ENCODE measurements around the gene AHDC1. TPM values are rescaled to one million over a fixed set of nuclear protein-coding genes. Genes with fewer than 3 reads are reported as not detected.
"Not testable (repeated sequence)": the region's sequence is repeated elsewhere in the genome, so short reads cannot be mapped to it uniquely, and the experiment has no call there.

Gene AHDC1
- total RNA-seq, 1 donor from 2014 or later: 15.4 TPM

DNA sequence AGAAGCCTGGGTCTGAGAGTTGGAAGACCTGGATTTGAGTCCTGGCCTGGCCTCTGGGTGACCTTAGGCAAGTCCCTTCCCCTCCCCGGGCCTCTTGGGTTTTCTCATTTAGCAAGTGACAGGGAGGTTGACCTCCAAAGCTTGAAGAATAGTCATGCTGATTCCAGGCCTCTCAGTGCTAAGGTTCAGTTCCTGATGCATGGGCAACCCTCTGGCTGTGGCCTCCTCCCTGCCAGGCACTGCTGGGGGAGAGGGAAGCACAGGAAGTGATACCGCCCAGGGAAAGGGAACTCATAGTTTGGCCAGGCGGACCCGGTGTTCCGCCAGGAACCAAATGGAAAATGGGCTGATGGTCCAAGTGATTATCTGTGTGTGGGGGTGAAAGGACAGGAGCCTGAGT lies 90.4 kb downstream of the AHDC1 start:
- DNase-seq (ENCODE audit: low read depth): no peak

DNA sequence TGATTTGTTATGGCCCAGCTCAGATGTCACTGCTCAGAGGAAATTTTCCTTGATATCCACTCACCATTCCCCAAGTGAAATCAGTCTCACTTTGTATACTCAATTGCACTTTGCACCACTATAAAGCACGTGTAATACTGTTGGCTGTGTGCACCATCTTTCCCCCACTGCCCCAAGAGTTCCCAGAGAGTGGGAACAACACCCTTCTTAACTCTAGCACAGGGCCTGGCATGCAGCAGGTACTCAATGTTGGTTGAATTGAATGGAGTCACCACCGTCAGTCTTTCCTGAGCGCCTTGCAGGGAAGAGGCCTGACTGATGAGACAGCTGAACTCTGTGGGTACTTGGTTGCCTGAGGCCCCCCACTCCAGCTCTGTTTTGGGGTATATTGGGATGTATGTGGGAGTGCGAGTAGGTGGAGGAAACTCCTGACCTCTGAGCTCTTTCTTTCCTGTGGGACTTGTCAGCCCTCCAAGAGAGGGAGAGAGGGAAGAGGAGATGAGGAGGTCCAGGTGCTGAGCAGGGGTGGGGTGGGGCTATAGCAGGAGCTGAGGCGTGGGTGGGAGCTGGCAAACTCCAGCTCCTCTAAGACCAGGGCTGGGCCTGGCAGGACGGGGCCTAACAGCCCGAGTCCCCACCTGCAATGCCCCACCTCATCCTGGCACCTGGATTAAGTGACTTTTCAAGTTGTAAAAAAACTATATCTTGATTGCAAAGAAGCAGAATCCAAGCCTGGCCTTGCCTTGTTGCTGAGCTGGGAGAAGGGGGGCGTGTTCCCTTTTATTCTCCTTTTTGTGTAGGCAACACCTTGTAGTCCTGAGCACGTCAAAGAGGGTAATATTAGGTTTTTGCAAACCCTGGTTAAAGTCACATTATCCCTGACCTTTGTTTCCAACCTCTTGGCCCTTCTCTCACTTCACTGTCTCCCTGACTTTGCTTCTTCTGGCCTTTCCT lies 94.5 kb downstream of the AHDC1 start:
- no peak for DNase-seq (ENCODE audit: low read depth)

DNA sequence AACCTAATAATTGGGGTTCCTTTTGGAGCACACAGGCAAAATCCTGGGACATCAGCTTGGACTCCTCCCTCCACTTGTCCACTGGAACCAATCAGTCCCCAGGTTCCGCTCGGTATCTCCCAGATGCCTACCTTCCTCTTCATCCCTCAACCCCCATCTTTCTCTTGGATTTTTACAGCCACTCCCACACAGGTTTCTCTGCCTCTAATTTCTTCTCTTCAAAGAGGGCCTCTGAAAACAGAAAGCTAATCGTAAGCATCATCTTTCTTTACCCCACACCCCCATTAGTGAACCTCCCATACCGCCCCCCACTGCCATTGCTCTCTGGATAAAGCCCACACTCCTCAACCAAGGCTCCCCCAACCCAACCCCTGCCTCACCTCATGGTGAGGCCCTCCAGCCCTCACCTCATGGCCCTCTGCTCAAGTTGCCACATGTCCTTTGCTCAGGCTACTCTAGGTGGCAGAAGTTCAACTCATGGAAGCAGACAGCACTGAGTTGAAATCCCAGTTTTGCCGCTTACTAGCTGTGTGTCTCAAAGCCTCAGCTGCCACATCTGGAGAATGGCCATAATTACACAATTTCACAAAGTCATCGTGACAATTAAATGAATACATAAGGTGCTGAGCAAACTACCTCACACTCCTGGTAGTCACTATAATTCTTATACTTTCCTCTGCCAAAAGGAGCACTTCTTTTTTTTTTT lies 95.8 kb downstream of the AHDC1 start:
- DNase-seq (ENCODE audit: low read depth): no peak

DNA sequence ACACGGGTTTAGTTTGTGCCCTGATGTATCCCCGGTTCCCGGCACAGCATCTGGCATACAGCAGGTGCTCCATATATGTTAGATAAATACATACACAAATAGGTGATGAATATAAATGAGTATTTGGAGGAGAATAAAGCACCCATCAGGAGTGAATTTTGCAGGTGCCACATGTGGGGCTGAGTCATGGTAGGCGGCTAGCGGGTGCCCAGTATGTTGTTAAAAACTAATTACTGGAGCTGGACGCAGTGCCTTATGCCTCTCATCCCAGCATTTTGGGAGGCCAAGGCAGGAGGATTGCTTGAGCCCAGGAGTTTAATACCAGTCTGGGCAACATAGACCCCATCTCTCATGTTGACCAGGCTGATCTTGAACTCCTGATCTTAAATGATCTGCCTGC lies 97.2 kb downstream of the AHDC1 start:
- DNase-seq (ENCODE audit: low read depth): no peak

DNA sequence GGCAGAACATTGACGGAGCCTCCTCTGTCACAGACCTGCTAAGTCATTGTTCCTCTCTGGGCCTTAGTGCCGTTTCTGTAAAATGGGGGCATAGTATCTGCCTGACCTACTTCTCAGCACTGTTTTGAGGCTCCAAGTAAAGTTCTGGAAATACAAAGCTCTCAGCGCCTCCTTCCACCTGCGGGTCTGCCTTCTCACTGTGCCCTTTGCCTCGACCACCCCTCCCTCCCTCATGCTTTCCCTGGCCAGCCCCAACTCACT lies 98.6 kb downstream of the AHDC1 start:
- DNase-seq (ENCODE audit: low read depth): no peak

DNA sequence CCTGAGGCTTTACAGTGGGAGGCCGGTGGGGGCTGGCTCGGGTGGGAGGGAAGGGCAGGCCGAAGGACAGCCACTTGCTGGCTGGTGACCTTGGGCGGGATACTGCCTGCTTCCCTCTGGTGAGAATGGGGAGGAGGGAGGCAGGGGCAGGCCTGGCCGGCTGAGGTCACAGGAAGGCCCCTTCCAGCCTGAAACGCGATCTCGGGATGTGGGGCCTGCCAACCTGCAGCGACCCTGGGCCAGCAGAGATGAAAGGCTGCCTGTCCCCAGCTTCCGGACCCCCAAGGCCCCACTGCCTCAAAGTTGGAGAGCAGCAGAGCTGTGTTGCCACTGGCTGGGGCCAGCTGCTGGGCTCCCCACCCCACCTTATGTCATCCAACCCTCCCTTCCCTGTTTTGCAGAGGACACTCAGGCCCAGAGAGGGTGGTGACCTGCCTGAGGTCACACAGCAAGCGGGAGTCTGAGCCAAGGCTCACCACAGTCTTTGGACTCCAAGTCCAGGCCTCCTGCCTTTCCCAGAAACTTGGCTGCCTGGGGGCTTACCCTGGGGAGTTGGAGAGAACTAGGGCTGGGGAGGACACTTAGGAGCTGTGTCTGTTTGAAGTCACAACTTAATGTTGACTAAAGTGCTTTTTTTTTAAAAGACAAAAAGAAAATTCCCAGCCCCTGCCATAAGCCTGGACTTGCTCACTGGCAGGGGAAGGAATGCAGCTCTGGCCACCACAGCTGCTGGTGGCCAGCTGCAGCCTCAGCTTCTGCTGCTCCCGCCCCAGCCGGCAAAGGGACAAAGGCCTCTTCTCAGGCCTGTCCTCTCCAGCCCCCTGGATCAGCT lies 99.1 kb downstream of the AHDC1 start:
- DNase-seq (ENCODE audit: low read depth): no peak

DNA sequence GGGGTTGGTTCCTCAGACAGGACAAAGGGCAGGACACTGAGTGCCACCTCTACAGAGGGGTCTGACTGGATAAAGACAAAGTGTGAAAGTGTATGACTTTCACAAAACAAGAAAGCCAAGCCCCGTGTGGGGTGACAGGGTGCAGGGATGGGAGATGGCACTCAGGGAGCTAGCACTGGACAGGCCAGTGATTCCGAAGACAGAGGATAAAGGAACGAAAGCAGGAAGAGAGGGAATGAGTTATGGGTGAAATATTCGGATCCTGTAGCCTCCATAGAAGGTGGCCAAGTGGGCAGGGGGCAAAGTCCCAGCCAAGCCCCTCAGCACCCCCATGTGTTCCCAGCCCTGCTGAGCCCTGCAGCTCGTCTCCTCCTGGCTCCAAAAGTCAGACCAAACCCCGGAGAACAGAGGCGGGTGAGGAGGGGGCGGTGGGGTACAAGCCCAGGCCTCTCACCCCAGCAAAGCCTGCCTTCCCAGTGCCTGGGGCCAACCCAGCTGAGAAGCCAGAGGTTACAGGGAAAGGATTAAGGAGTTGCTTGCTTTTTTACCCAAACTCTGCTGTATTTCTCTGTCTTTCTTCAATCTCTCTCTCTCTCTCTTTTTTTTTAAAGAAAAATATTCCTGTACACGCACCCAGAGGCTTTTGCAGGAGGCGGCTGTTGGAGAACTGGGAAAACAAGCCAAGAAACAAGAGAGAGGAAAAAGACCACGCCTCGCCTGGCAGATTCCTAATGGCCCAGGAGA lies 99.9 kb downstream of the AHDC1 start:
- DNase-seq (ENCODE audit: low read depth): no peak

DNA sequence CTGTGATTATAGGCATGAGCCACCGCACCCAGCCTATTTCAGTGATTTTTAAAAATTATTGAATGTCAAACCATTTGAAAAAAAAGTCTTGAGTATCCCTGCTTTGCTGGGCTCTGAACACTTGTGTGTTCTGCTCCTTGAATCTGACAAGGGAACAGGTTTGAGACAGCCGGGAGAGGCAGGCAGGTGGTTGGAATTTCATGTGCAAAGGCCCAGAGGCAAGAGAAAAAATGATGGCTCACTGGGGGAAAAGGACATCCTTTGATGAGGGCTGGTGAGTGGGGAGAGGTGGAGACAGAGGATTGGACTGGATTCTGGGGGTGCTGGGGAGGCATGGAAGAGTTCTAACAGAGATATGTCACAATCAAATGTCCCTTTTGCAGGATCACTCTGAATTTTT lies 100.9 kb downstream of the AHDC1 start:
- no peak for DNase-seq (ENCODE audit: low read depth)

DNA sequence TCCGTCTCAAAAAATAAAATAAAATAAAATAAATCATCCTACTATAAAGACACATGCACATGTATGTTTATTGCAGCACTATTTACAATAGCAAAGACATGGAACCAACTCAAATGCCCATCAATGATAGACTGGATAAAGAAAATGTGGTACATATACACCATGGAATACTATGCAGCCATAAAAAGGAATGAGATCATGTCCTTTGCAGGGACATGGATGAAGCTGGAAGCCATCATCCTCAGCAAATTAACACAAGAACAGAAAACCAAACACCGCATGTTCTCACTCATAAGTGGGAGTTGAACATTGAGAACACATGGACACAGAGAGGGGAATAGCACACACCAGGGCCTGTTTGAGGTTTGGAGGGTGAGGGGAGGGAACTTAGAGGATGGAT lies 102.8 kb downstream of the AHDC1 start:
- not testable (repeated sequence) for DNase-seq (ENCODE audit: low read depth)

DNA sequence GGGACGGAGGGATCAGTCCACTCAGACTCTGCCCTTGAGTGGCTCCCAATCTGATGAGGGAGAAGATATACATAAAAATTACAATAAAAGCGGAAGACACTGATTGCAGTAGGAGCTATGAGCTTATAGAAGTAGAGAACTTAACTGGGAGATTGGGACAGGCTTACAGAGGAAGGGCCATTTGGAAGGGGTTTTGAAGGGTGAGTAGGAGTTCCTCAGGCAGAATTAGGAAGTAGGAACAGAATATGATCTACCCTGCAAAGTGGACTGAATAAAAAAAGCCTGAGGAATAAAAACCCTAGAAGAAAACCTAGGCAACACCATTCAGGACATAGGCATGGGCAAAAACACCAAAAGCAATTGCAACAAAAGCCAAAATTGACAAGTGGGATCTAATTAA lies 104.8 kb downstream of the AHDC1 start:
- DNase-seq (ENCODE audit: low read depth): no peak

DNA sequence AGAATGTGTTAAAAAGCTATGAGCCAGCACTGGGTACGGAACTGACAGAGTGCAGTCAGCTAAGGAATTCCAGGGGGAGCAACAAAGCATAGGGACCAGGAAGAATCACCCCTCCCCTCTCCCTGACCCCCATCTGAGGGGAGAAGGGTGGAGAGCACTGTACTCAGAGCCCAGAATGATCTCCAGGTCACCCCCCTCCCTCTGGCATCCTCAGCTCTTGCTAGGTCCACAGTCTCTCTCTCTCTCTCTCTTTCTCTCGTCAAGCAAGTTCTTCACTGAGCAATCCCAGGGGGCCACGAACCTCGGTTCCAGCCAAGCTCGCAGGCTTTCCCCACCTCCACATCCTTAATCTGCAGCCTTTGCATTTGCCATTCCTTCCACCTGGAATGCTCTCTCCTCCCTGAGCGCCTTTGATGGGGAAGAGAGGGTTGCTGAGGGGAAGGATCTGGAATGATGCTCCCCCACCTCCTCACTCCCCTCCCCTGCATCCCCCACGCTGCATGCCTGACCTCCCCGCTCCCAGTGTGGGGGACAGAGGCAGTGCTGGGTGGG lies 107.3 kb downstream of the AHDC1 start:
- peak; percentile 16 for DNase-seq (ENCODE audit: low read depth)

DNA sequence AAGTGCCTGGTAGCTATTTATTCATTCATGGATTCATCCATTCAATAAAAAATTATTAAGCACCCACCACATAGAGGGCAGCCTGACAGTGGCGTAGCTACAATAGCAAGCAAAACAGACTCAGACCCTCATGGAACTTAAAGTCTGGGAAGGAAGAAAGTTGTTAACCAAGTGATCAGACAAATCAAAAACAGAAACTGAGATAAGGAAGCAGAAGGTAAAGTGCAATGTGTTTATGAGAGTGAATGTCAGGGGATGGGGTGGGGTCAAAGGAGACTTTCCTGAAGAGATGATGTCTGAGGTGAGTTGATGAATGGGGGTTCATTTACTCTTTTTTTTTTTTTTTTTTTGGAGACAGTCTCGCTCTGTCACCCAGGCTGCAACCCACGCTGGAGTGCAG lies 111.1 kb downstream of the AHDC1 start:
- DNase-seq (ENCODE audit: low read depth): no peak

DNA sequence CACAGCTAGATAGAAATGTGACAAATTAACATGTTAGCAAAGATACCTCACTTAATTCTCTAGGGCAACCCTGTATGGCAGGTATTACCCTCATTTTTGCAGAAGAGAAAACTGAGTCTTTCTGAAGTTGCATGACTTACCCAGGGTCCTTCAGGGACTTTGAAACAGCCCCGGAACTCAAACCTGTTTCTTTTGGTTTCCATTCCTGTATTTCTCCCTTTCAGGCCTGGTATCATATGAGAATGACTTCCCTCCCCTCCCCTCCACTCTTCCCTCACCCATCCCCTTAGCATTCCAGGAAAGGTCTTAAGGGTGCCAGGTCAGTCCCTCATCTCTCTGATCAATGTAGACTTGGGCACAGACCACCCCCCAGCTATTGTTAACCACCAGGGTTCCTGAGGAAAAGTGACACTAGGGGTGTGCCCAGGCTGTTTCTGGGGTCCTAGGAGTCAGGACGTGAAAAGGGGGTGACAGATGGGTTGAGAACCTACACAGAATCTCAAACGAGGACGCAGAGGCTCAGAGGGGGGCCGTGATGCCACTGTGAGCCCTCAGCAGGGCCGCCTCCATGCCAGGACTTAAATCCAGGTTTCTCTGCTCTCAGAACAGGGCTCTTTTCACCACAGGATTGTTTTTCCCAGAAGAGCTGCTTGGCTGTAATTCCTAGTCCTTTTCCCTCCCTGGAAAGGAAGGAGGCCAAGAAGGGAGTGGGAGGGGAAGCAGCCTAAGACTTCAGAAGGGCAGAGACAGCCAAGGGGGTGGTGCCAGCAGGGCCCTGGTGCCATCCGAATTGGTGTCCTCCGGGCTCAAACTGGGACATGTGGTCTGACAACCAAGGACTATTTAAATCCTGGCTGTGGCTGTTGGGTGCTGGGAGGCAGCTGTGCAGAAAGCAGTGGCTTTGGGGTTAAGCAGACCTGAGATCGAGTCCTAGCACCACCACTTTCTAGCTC lies 111.9 kb downstream of the AHDC1 start:
- DNase-seq (ENCODE audit: low read depth): no peak

DNA sequence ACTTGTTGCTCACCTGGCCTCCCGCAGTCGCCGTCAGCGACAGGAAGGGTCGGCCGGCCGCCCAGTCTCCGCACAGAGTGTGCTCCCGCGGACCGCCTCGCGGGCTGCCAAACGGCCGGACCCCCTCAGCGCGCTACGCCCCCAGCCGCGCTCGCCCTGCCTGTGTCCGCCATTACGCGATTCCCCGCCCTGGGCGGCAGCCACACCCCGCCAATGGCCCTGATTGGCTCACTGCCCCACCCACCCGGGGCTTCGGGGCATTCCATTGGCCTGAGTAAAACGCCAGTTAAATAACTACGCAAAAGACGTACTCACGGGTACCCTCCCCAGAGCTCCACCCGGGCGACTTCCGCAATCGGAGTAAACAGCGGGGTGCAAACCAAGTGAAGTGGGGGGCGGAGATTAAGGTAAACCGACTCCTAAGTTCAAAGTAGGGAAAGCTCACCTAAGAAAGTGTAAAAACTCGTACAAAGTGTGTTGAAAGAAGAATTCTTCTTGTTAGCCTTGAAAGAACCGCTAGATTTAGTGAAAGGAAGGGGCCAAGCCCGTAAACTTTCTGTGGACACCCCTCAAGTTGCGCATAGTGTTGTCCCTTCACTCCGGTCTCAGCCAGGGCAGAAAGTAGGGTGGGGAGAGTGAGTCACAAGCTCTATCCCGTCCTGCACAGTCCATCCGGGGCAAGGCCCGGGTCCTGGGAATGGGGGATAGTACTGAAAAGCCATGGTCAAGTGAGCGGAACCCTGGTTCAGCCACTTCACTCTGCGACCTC lies 113.8 kb downstream of the AHDC1 start, which contains the start of gene WASF2:
TSS of gene WASF2 (minus strand) at position 195 of the 769 bp plus-strand sequence. CDS start 61,277 bp downstream, outside the sequence.
- DNase-seq (ENCODE audit: low read depth): peak; percentile 91

DNA sequence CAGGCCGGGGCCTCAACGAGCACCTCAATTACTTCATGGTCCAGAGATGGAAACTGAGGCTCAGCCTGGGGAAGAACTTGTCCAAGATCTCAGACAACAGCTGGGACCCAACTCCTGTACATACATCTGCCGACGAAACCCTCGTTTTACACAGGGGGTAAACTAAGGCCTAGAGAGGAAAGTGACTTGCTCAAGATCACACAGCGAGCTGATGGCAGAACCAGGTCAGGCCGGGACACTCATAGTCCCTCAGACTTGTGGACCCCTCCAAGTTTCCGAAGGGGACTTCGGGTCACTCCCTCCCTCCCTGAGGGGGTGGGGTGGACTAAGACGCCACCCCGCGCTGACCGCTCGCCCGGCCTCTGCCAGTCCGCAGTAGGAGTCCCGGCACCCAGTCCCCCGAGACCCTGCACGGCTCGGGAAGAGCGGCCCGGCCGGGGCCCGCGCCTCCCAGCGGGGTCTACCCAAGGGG lies 114.4 kb downstream of the AHDC1 start:
- peak; percentile 9 for DNase-seq (ENCODE audit: low read depth)

DNA sequence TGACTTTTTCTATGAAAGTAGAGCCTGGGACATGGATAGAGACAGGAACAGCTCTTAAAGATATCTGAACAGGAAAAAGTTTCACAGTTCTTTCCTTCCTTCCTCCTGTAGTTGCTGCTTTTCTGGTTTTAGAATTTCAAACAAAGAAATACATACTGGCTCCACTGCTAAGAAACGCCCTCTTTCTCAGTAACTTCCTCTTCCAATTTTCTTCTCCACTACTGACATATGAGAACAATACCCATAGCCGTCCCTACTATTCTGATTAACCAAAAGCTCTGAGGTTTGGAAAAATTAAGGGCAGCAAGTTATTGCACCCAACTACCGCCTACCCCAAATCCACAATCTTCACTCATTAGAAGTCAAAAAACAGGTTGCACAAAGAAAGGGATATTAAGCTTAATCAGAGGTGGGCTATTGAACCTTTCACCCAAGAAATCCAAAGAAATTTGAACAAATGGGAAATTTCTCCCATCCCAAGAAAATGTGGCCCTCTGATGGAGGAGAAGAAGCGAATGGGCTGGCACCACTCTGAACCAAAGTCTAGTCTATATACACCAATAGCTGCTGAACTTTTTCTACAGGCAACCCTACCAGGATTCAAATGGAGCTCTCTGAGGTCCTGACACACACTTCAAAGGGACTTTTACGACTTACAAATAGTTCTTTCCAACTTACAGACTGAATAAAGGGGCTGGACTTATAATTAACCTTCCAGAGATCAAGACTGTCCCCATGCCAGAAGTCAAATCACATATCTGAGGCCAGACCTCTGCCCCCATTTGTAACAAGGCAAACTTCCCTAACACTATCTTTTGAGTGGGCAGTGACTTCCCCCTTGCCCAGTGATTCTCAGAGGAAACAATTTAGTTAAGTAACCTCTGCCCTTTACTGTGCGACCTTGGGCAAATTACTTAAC lies 115.7 kb downstream of the AHDC1 start:
- peak; percentile 63 for DNase-seq (ENCODE audit: low read depth)

DNA sequence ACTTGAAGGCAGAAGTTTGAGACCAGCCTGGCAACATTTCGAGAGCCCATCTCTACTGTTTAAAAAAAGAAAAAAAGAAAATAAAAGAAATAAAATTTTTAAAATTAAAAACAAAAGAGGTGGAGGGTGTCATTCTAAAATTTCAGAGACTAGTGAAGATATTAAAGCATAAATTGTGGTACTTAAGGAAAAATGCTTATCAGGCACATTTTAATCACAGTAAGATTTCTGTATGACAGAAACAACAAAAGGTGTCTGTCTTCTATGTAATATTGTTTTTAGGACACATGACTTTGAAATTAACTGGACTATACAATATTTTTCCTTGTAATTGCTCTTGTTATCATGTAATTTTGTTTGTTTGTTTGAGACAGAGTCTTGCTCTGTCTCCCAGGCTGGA lies 118.6 kb downstream of the AHDC1 start:
- DNase-seq (ENCODE audit: low read depth): no peak

All from renal cortical epithelial cell (primary cell).